GM19372 (cell line): Measurements from ENCODE around the gene COL11A2.
A peak's percentile ranks its signal among the peaks of the same experiment; 100 is the strongest.
"Not testable (repeated sequence)": the region's sequence is repeated elsewhere in the genome, so short reads cannot be mapped to it uniquely, and the experiment has no call there.

Experiments used
- ATAC-seq: cut with Tn5 transposase; IDR thresholded peaks from one replicate; pipeline ENCODE4 v1.9.1; 2021; ENCODE audit warnings: mild to moderate bottlenecking, low read depth, moderate library complexity; ENCODE audit not compliant: unreplicated experiment

The COL11A2 gene

GRCh38 chr6:33192105-33192646, at the start of gene COL11A2:
TSS of gene COL11A2 (minus strand) at chr6:33192467. CDS start at chr6:33192240, 227 bp downstream.
- no peak for ATAC-seq

GRCh38 chr6:33241968-33242367, 49.7 kb upstream of the COL11A2 start:
- no peak for ATAC-seq

GRCh38 chr6:33237741-33238140, 45.5 kb upstream of the COL11A2 start:
- no peak for ATAC-seq

DNA sequence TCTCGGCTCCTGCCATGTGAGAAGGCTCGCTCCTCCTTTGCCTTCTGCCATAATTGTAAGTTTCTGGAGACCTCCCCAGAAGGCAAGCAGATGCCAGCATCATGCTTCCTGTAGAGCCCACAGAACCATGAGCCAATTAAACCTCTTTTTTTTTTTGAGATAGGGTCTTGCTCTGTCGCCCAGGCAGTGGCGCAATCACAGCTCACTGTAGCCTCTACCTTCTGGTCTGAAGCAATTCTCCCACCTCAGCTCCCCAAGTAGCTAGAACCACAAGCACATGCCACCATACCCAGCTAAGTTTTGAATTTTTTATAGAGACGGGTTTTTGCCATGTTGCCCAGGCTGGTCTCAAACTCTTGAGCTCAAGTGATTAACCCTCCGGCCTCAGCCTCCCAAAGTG, 44.6 kb upstream of the COL11A2 start:
- ATAC-seq: no peak

GRCh38 chr6:33236328-33236727, 44.1 kb upstream of the COL11A2 start:
- ATAC-seq: no peak

DNA sequence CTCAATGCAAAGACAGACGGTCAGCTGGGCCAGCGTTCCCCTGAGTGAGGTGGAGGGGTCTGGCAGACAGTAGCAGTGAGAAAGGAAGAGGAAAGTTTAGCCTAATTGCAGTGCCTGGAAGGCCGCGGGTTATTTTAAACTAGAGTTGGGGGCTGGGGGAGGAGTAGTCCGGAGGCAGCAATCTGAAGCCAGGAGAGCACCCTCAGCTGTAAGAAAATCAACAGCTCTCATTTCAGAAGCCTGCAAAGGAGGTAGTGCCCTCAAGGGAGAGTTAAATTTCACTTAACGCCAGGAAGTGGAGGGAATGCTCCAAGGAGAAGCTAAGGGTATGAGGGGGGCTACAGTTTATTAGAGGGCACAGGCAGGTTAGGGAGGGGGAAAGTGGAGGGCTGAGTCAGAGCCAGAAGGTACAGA, 43.0 kb upstream of the COL11A2 start:
- ATAC-seq: no peak

DNA sequence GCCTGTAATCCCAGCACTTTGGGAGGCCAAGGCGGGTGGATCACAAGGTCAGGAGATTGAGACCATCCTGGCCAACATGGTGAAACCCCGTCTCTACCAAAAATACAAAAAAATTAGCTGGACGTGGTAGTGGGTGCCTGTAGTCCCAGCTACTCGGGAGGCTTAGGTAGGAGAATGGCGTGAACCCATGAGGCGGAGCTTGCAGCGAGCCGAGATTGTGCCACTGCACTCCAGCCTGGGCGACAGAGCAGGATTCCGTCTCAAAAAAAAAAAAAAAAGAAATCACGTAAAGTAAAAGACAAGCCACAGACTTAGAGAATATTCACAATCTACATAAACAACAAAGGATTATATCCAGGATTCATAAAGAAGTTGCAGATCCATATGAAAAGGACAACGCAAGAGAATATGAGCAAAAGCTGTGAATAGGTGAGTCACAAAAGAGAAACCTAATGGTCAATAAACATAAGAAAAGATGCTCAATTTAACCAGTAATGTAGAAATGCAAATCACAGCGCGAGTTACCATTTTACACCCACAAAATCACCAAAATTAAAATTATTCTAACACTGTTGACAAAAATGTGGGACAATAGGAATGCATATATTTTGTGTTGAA, 34.3 kb upstream of the COL11A2 start:
- not testable (repeated sequence) for ATAC-seq

DNA sequence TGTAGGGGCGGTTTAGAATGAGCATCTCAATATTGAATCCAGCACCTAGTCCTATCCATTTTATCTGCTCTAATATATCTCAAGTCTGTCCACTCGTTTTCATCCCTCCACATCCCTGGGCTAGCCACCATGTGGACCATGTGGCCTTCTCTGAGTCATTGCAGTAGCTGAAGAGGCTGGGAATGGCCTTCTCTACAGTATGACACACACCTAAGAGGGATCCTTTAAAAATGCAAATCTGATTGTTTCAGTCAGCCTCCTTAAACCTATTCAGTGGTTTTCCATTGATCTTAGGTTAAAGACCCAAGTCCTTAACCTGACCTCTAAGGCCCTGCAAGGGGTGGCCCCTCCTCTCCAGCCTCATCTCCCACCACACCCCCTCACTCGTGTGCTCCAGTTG, 25.4 kb upstream of the COL11A2 start:
- no peak for ATAC-seq

DNA sequence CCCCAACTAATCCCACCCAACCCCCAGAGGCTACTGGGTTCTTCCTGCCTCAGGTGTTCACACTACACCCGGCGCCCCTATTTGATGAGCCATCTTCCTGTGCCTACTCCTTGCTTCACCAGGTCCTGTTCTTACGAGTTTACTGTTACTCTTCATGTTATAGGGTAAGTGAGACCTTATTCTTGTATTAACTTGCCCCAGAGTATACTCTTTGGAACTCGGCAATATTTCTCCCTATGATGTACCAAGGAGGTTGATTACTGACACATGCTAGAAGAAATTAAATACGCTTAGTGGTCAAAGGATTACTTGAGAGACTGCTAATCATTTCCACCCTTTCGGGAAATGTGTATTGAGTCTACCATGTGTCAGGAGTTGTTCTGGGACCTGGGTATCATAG, 25.0 kb upstream of the COL11A2 start:
- ATAC-seq: no peak

GRCh38 chr6:33216117-33216649, 23.9 kb upstream of the COL11A2 start:
- no peak for ATAC-seq

- ATAC-seq: no peak
These were observed 23.2 kb upstream of the COL11A2 start for GRCh38 chr6:33215271-33216116.

DNA sequence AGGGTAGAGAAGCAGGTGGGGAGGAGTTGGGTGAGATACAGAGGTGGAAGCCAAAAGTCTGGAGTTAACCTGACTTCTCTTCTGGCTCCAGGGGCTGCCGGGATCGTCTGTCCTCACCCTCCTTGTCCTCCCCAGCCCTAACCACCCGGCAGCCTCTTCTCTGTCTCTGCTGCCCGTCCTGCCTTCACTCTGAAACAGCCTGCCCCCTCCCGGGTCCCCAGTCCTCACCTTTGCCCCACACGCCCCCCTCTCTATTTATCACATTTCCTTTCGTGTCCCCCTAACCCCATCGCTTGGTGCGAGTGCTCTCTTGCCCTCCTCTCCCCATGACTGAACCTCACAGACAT, 21.7 kb upstream of the COL11A2 start:
- ATAC-seq: no peak

DNA sequence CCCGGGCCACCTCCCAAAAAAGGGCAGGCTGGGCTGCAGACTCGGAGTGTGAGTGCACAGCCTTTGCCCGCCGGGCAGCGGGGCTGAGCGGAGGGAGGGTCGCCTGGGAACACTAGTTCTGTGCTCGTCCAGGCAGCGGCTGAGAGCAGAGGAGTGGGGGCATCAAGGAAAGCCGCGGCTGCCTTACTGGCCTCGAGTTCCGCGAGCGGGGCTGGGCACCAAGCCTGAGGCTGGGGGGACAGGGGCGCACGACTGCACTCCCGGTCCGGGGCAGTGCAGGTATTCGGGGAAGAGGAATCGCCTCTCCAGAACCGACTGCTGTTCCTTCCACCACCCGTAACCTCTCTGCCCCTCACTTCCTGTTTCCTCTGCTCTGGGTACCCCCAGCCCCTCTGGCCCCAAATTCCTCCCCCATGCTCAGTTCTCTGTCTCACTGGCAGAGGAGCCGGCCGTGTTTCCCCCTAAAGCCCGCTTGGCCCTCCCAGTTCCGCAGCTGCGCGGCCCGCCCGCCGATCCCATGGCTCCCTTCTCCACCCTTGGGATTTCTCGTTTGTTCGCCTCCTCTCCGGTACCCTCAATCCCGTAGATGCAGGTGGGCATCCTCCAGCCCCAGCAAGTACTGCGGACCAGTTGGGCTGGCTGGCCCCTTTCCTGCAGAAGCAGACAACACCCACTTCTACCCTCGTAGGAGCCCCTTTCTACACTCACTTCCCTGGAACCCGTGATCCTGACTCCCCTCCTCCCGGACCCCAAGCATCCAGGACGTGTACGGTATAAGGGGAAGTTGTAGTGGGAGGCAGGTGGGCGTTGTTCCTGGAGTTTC, 21.1 kb upstream of the COL11A2 start:
- ATAC-seq: no peak

DNA sequence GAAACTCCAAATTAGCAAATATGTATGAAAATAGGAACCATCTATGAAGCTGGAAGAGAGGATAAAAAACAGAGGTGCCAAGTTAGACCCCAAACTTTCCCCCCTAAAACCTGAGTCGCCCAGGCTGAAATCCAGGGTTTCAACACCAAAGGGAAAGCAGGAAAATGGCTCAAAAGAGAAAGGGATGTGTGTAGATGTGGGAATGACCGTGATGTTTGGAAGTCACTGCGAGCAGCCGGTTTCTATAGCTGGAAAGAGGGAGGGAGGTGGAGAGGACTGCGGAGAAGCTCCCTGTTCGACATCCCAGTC, 20.5 kb upstream of the COL11A2 start:
- no peak for ATAC-seq

GRCh38 chr6:33211666-33212422, 19.6 kb upstream of the COL11A2 start:
- ATAC-seq: no peak

GRCh38 chr6:33211136-33211535, 18.9 kb upstream of the COL11A2 start:
- no peak for ATAC-seq

DNA sequence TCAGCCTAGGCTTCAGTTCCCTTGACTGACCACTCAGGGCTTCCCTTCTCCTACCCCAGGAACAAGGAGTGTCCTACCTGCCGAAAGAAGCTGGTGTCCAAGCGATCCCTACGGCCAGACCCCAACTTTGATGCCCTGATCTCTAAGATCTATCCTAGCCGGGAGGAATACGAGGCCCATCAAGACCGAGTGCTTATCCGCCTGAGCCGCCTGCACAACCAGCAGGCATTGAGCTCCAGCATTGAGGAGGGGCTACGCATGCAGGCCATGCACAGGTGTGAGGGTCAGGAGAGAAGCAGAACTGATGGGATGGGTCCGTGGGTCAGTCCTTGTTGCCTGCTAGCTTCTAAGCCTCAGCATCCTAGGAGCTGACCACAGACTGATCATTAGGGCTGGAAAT, 17.6 kb upstream of the COL11A2 start:
- no peak for ATAC-seq

DNA sequence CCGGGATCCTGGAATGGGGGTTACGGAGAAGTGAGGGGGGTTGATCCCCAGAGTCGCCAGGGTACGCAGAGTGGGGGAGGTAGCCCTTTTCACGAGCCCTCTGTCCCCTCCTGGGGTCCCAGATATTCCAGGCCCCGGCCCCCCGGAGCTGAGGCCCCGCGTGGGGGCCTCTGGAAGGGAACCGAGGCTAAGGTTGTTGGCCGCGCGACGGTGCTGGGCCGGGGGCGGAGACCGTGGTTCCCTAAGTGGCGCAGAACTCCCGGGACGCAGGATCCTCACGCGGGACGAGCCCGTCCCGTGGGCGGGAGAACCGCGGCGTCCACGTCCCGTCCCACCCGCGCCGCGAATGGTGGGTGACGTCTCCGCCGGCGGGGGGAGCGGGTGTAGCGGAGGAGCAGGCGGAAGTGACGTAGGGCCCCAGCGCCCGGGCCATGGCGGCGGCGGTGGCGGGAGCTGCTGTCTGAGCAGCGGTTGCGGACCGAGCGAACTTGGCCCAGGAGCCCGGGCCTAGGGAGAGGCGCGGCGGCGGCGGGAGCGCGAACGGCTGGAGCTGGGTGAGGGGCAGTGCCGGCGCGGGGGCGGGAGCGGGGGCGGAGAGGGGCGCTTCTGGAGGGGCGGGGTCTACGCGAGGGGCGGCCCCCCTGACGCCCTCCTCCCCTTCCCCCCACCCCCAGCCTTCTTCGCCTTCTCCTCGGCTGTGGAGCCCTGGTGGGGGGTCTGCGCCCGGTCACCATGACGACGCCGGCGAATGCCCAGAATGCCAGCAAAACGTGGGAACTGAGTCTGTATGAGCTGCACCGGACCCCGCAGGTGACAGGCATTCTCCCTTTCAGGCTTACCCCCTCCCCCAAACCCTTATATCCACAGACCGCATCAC, 16.1 kb upstream of the COL11A2 start, which contains the start of gene RING1:
TSS of gene RING1 (plus strand) at position 410 of the 877 bp plus-strand sequence. CDS start at position 733, 323 bp downstream.
- peak; percentile 61 for ATAC-seq

DNA sequence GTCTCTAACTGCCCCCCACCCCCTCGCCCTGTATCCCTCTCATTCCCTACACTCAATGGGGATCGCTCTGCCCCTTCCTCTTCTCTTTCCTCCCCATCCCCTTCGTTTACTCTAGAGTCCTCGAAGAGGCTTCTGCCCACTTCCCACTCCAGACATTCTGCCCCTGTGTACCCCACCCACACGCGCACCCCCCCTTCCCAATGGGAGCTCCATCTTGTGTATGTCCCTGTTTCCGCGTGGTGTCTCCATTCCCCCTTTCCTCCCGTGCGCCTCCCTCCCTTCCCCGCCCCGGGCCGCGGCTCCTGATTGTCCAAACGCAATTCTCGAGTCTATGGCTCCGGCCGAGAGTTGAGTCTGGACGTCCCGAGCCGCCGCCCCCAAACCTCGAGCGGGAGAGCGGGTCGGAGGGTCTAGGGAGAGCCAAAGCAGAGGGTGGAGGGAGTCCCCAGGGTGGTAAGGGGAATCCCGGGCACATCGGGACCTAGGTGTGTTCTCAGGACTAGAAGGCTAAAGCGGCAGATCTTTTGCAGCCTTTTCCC, 15.4 kb upstream of the COL11A2 start:
- ATAC-seq: no peak
